ENCODE data around the gene OR5K2. TPM values are rescaled to one million over a fixed set of nuclear protein-coding genes. Genes with fewer than 3 reads are reported as not detected.

OR5K2 gene
- total RNA-seq = not detected
- long read RNA-seq = 0 reads

DNA sequence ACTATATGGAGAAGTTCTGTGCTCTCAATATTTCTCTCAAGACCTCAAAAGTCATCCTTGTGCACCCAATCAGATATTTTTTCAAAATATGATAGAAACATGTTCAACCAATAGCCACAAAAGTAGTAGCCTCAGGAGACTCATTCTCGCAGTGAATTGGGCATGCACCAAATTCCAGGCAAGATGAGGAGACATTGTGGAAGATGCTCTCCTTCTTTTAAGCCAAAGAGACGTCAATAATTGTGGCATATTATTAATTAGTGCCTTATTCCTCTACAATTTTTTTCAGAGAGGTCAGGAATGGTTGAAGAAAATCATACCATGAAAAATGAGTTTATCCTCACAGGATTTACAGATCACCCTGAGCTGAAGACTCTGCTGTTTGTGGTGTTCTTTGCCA is at the start of gene OR5K2:
Gene OR5K2 (plus strand): TSS at position 301 of the 400 bp plus-strand sequence. CDS start 0 bp downstream, at position 301.
- DNase-seq = no peak
- intact Hi-C loops (cut with DNase I, micrococcal nuclease) = no loop called here
- ATAC-seq = no peak

DNA sequence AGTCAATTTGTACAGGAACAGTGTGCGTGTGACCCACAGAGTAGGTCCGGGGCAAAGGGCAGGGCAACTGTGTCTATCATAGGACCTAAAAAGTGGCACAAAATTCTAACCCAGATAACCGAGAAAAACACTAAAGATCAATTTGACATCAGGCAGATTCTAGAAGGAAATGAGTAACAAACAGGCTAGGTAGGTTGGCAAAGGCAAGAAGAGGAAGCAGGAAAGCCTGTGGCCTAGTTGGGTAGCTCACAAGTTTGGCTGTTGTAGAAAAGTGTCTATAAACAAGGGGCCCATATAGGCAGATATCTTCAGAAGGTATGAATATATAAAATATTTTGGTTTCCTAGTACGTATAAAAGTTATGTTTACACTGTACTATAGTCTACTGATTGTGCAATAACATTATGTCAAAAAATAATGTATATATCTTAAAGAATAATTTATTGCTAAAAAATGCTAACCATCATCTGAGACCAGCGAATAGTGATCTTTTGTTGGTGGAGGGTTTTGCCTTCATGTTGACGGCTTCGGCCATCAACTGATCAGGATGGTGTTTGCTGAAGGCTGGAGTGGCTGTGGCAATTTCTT is 47.8 kb upstream of the OR5K2 start:
- ATAC-seq = no peak
- no peak for DNase-seq
- intact Hi-C loops (cut with DNase I, micrococcal nuclease) = no loop called here

DNA sequence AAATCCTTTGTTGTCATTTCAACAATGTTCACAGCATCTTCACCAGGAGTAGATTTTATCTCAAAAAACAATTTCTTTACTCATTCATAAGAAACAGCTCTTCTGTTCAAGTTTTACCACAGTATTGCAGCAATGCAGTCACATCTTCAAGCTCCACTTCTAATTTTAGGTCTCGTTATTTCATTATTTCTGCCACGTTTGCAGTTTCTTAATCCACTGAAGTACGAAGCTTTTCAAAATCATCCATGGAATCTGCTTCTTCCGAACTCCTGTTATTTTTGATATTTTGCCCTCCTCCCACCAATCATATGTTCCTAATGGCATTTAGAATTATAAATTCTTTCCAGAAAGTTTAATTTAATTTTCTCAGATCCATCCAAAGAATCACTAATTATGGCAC is 47.1 kb upstream of the OR5K2 start:
- ATAC-seq = no peak
- DNase-seq = no peak
- intact Hi-C loops (cut with DNase I, micrococcal nuclease) = no loop called here

DNA sequence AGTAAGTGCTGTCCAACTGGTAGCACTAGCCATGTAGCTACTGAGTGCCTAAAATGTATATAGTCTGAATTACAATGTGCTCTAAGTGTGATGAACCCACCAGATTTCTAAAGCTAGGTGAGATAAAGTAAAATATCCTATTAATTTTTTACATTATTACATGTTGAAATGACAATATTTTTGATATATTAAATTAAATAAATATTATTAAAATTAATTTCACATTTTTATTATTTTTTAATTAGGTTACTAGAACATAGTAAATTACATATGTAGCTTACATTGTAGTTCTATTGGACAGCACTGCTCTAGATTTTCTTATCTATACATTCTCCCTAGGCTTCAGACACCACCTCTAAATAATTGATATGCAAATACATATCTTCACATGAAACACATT is 43.7 kb upstream of the OR5K2 start:
- intact Hi-C loops (cut with DNase I, micrococcal nuclease) = no loop called here
- no peak for DNase-seq
- ATAC-seq = no peak

DNA sequence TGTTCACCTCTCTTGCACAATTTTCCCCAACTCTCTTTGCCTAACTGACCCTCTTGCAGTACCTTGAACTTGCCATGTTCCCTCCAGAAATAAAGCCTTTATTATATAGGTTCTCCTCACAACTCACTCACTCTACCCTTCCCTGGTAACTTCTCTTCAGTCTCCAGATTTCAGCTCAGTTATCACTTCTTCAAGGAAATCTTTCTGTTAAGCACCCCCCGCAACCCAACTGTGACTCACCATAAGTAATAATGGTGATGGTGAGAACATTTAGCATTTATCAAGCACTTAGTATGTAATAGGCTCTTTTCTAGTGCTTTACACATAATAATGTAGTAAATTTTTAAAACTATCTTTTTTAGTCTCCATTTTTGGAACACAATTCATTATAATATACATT is 42.6 kb upstream of the OR5K2 start:
- intact Hi-C loops (cut with DNase I, micrococcal nuclease) = no loop called here
- ATAC-seq = no peak
- no peak for DNase-seq

DNA sequence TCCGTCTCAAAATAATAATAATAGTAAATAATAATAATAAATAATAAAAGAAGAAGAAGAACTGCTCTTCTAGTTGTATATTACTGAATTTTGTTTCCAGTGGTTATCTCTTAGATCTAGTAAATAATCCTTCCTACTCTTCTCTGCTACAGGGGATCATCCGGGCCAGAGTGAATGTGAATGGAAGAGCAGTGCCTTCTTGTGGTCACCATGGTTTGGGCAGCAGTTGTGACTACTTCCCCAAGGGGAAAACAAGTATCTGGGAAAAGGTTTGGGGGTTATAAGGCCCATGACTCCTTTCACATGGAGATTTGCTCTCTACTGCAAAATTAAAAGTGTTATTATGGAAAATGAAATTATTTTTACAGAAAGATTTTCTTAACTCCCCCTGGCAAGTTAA is 39.9 kb upstream of the OR5K2 start:
- intact Hi-C loops (cut with DNase I, micrococcal nuclease) = no loop called here

DNA sequence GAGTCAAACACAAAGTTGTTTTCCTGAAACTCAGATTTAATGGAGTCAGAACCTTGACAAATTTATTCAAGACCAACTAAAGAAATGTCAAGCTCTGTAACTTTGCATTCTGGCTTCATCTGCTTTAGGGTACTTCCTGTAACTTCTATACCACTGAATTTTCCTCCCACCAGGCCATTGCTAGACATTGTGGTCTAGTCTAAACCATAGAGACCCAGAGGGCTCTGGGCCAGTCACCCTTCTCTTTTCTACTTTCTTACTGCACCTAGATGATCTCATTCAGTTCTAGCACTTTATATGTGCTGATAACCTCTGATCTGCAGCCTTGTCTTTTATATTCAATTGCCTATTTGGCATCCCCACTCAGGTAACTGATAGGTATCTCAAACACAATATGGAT is 37.3 kb upstream of the OR5K2 start:
- no peak for ATAC-seq
- intact Hi-C loops (cut with DNase I, micrococcal nuclease) = no loop called here
- no peak for DNase-seq

More for the DNA sequence above, 39.9 kb upstream of the OR5K2 start:
- ATAC-seq (no peak), DNase-seq (no peak)

DNA sequence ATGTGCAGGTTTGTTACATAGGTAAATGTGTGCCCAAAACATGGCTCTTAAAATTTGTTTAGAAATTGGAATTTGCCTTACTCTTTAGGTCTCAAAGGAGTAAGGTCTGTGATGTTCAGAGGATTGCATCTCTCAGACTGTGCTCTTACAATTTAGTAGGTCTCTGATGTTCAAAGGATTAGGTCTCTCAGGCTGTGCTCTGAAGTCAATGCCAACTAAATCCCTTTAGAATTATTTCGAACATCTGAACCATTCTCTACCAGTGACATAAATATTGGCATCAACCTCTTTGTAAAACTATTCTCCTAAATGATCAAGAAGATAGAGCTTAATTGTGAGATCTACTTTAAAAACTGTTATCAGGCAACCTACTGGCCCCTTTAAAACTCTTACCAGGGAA is 34.6 kb upstream of the OR5K2 start, which contains the start of gene OR5K1:
Gene OR5K1 (plus strand): TSS at position 301 of the 400 bp plus-strand sequence. CDS start 6,376 bp downstream, outside the sequence.
- no peak for ATAC-seq
- intact Hi-C loops (cut with DNase I, micrococcal nuclease) = no loop called here
- no peak for DNase-seq

DNA sequence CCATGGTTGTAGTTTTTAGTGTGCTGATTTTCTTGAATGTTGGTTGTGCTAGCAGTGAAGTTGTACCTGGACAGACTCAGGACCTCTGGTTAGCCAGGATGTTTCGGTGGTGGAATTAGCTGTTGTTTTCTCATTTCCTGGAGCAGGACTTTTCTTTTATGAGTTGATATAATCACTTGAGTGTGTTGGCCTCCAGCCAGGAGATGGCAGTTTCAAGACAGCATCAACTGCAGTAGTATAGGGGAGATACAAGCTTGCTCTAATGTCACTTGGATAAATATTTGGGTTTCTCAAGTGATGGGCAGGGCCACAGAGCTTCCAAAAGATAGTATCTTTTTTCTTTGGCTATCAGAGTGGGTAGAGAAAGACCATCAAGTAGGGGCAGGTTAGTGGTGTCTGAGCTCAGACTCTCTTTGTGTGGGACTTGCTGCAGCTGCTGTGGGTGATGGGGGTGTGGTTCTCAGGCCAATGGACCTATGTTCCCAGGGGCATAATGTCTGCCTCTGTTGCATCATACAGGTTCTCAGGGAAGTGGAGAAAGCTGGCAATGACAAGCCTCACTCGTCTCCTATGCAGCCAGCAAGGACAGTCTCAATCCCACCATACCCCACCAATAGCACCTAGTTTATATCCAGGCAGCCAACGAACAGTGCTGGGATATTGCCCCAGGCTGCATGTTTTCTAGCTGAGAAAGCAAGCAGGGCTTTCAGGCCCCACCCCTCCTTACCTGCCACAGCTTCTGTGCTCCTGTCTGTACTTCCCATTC is 14.6 kb upstream of the OR5K2 start:
- DNase-seq (peak in 1 of 2 donors; percentile 31), ATAC-seq (no peak)

DNA sequence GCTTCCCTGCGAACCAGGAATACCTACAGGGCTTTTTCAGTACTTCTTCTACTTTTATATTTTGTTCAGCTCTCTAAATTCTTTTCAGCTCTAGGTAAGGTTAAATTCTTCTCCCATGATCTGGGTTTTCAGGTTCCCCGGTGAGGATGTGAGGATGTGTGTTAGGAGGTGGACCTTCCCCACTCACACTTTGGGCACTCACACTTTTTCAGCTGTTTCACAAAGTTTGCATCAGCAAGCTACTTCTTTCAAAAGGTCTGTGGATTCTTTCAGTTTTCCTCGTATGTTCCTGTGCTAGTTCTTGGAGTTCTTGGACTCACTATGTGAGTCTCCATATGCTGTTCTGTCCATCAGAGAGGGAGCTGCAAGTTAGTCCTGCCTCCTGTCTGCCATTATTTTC is 13.9 kb upstream of the OR5K2 start:
- ATAC-seq (no peak), DNase-seq (no peak)
- intact Hi-C loops (cut with DNase I, micrococcal nuclease) = no loop called here

More for the DNA sequence above, 14.6 kb upstream of the OR5K2 start:
- intact Hi-C loops (cut with DNase I, micrococcal nuclease) = no loop called here

DNA sequence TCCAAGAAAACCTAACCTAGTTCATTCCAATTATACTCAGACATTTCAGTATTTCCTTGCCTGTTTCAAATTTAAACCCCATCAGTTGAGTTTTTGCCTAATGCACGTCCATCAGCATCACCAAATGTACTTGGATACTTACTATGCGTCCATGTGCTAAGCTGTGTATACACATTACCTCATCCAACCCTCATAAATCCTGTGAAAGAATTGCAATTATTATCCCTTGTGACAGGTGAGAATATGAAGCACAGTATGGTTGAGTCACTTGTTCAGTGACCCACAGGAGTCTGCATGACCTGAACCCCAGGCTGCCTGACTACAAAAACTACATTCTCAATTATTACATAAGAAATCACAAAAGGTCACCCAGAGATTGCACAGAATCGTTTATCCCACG is 2.5 kb downstream of the OR5K2 start:
- intact Hi-C loops (cut with DNase I, micrococcal nuclease) = no loop called here
- no peak for DNase-seq
- ATAC-seq = no peak

DNA sequence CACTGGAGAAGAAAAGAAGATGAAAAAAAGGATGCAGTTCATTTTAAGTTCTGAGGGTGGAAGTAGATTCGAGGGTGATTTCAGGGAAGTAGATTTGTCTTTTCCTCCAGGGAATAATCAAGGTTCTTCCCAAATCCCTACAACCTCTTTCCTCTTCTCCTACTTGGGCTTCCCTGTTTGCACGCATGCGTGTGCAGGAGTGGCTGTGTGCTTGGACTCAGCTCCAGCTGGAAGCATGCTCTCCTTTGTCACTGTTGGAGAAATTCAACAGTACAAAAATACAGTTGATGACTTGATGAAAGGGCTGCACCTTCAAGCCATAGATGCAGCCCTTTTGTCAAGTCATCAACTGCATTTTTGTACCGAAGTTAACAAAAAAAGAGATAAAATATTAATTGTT is 3.8 kb downstream of the OR5K2 start:
- intact Hi-C loops (cut with DNase I, micrococcal nuclease) = no loop called here
- ATAC-seq (no peak), DNase-seq (no peak)

DNA sequence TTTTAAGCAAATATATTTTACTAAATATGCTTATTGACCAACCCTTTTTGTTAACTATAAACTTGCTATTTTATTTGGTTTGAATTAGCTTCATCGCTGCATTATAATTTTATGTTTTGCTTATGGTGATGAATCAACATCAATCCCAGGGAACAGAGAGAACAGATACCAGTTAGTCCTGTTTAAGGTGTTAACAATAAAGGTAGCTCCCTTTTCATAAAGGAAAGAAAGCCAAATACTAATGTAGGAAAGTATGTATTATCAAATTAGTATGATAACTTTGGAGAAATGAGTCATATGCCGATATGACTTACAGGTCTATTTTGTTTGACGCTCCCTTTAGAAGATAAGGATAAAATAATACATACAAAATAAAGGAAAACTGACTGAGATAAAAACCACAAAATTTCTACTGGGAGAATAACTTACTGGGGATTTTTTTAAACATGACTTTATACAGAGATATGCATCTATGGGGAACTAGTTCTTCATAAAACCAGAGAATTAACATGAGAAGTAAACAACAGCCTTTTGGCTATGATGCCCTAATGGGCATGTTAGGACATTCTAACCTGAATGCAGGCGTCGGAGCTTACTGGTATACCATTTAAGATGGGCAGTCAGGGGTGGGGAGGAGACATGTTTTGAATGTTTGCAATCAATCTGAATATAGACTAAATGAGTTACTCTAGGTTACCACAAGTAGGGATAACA is 4.5 kb downstream of the OR5K2 start:
- no peak for DNase-seq
- intact Hi-C loops (cut with DNase I, micrococcal nuclease) = no loop called here
- no peak for ATAC-seq

DNA sequence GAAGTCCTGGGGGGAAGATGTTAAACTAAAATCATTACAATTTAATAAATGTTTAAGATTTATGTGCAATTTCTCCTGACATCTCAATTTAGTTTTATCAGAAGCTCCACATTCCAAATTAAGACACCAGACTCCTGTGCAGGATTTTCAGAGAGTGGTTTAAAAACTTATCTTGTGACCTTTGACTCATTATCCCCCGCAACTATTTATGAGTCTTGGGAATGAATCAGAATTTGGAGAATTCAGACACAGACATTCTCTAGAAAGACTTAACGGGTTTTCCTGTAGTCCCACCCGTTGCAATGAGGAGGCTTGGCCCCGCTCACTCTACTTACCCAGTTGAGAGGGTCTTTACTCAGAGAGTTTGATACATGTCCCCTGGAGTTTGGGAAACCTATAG is 7.1 kb downstream of the OR5K2 start:
- intact Hi-C loops (cut with DNase I, micrococcal nuclease) = no loop called here
- DNase-seq (no peak), ATAC-seq (no peak)

DNA sequence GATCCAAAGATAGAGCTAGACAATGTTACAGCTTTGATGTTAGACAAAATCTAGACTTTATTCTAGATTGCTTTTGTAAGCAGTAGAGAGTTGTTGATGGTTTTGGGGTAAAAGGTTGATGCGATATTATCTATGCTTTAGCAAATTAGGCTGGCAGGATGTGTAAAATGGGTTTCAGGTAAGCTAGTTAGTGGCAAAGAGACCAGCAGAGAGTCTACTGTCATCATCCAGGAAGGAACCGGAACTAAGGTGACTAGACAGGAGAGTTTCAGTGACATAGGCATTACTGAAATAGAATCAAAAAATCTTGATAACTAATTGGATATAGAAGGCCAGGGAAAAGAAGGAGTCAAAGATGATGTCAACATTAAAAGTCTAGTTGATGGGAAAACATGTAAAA is 11.1 kb downstream of the OR5K2 start:
- no peak for DNase-seq
- ATAC-seq = no peak
- intact Hi-C loops (cut with DNase I, micrococcal nuclease) = no loop called here

DNA sequence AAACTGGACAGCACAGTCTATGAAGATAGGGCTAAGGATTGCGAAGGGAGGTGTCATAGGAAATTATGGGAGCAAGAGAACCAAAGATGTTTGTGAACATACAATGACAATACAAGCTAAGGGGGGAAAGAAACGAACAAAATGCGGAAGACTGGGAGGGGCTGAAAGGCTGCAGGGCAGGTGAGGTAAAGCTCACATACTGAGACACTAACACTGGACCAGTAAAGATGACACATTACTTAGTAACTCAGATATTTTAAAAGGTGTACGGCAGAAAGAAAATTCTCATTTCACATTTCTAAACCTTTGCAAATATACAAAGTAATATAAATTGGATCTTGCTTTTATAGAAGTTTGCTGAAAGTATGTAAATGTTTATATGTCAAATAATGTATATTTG is 15.1 kb downstream of the OR5K2 start:
- ATAC-seq = no peak
- no peak for DNase-seq
- intact Hi-C loops (cut with DNase I, micrococcal nuclease) = no loop called here

DNA sequence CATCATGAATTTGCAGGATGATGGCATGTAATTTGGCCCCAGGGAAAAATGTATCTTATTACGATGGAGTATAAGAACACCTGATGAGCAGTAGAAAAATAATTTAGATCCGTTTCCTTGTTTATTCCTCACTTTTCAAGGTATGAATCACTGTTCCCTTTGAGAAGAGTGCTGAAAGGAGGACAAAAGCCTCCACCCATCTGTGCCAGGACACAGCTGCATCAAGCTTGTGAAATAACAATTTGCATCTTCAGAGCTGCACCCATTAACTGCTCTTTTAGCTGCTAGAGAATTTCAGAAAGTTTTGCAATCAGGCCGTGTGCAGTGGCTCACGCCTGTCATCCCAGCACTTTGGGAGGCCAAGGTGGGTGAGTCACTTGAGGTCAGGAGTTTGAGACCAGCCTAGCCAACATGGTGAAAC is 15.6 kb downstream of the OR5K2 start:
- ATAC-seq (no peak), DNase-seq (no peak)
- intact Hi-C loops (cut with DNase I, micrococcal nuclease) = no loop called here

DNA sequence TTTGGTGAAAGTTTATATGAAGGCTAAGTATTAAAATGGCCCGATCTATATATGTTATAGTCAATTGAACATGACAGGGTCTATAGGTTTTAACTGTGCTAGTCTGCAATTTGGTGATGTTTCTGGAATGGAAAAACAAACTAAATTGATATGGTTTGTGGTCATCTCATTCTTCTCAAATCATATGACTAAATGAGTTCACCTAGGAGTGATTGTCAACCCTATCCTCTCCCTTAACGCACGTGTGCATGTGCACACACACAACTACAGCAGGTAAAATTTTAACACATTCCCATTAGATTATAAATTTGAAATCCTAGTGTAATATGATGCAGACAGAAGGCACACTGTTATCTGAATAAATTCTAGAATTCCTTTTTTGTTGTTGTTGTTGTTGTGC is 16.3 kb downstream of the OR5K2 start:
- no peak for ATAC-seq
- intact Hi-C loops (cut with DNase I, micrococcal nuclease) = no loop called here
- no peak for DNase-seq

DNA sequence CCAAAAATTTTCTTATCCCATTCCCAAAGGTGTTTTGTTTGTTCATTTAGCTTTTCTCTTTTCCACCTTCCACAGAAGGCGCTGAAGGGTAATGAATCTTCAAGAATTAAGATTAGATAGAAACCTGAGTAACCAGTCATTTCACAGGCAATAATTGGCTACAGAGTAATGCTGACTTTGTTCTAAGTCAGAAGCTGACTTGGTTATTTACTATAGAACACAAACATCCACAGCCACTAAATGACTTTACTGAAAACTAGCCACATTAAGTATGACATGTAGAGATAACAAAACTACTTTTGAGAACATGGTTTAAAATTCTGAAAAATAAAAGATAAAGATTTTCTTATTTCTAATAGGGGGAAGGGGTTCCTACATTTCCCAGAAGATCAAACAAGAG is 17.5 kb downstream of the OR5K2 start:
- ATAC-seq (no peak), DNase-seq (no peak)
- intact Hi-C loops (cut with DNase I, micrococcal nuclease) = no loop called here

DNA sequence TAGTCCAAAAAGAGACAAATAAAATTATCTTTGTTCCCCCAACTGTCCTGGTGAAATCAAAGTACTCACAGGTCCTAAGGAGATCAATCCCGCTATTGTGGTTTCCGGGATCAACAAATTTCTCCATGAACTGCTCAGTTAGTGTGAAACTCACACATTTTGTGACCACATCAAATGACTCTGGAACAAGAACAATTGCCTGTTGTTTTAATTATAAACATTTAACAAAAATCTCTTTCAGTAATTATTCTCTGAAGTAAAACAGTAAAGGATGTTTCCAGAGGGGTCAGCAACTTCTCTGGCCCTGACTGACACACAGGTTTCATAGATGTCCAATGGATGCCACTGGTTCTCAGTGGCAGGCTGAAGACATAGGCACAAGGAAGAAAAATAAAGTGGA is 21.3 kb downstream of the OR5K2 start:
- ATAC-seq (no peak), DNase-seq (no peak)
- intact Hi-C loops (cut with DNase I, micrococcal nuclease) = no loop called here
